Measurements from ENCODE around the gene SUMO2. TPM values are rescaled to one million over a fixed set of nuclear protein-coding genes. Genes with fewer than 3 reads are reported as not detected.

Gene SUMO2
- total and polyA plus RNA-seq, 11 donors, result 47.1 to 277 (median 201) TPM

- intact Hi-C loops (cut with DNase I), result loop anchor here in 5 of 10 donors (5.0 to 10.0 kb wide), 5 partner anchors 54 to 296 kb away; partner anchors contain the start of gene NUP85 (in 1 of the 5)
- TF ChIP-seq, protein P1, sequence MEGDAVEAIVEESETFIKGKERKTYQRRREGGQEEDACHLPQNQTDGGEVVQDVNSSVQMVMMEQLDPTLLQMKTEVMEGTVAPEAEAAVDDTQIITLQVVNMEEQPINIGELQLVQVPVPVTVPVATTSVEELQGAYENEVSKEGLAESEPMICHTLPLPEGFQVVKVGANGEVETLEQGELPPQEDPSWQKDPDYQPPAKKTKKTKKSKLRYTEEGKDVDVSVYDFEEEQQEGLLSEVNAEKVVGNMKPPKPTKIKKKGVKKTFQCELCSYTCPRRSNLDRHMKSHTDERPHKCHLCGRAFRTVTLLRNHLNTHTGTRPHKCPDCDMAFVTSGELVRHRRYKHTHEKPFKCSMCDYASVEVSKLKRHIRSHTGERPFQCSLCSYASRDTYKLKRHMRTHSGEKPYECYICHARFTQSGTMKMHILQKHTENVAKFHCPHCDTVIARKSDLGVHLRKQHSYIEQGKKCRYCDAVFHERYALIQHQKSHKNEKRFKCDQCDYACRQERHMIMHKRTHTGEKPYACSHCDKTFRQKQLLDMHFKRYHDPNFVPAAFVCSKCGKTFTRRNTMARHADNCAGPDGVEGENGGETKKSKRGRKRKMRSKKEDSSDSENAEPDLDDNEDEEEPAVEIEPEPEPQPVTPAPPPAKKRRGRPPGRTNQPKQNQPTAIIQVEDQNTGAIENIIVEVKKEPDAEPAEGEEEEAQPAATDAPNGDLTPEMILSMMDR (IDR thresholded peaks at IDR 0.05), result no peak
- no peak for TF ChIP-seq POLR2A (IDR thresholded peaks at IDR 0.05)
- H3K27me3 ChIP-seq, result no peaks in the 10 kb centered on the region
- no peak overlapping the region for H3K4me3 ChIP-seq
- peaks cover 0 to 21% (median 10%) of the 10 kb centered on the region in 9 donors for H3K36me3 ChIP-seq
- 90 to 94% (median 92%) methylated on average over 12 to 14 of the region's 14 CpGs for WGBS, 4 donors
- H3K4me1 ChIP-seq, result peaks cover 0 to 27% (median 15%) of the 10 kb centered on the region in 12 donors
- DNase-seq (no peak), ATAC-seq (no peak)
- no peaks in the 10 kb centered on the region for H3K9me3 ChIP-seq
- no peak overlapping the region for H3K27ac ChIP-seq
These were observed 64.5 kb downstream of the SUMO2 start for GRCh38 chr17:75118307-75118706.

DNA sequence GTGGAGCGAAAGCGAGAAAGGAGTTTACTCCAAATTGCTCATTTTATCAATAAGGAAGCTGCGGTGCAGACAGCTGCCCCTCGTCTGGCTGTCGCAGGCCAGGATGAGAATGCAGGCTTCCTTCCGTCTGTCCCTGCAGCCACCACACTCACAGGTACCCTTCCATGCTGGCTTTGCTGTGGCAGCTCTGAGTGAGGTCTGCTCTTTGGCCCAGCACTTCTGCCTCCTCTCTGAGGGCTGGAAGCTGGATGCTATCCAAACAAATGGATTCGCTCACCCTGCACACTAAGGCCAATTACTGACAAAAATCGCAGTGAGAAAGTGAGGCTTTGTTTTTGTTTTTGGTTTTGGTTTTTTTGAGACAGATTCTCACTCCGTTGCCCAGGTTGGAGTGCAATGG, 66.0 kb downstream of the SUMO2 start:
- 71 to 79% (median 77%) methylated on average over 6 to 9 of the region's 9 CpGs for WGBS, 4 donors
- H3K27ac ChIP-seq, result no peak overlapping the region
- H3K36me3 ChIP-seq, result peaks cover 0 to 20% (median 10%) of the 10 kb centered on the region in 9 donors
- H3K9me3 ChIP-seq, result no peaks in the 10 kb centered on the region
- no peak overlapping the region for H3K4me3 ChIP-seq
- intact Hi-C loops (cut with DNase I), result loop anchor here in 5 of 10 donors (5.0 to 10.0 kb wide), 5 partner anchors 56 to 298 kb away; partner anchors contain the start of gene NUP85 (in 1 of the 5)
- H3K27me3 ChIP-seq, result no peaks in the 10 kb centered on the region
- ATAC-seq (no peak), DNase-seq (no peak)
- TF ChIP-seq, protein P1 (IDR thresholded peaks at IDR 0.05), result no peak
- TF ChIP-seq POLR2A (IDR thresholded peaks at IDR 0.05), result no peak
- H3K4me1 ChIP-seq, result peaks cover 0 to 34% (median 16%) of the 10 kb centered on the region in 12 donors

Other genes starting within 250 kb of the SUMO2 start
- not detected for gene OTOP3, start 247.1 kb downstream of the SUMO2 start, total RNA-seq
- not detected for gene OTOP3, start 247.1 kb downstream of the SUMO2 start, polyA plus RNA-seq
- gene HID1, start 210.2 kb downstream of the SUMO2 start, total RNA-seq, result 10 to 100 TPM in 4 of 9 donors, 1 to 10 TPM in 5; 5.7 to 15.7 (median 9.8) TPM
- gene HID1, start 210.2 kb downstream of the SUMO2 start, polyA plus RNA-seq, result 10 to 100 TPM in 1 of 2 donors, 1 to 10 TPM in 1; 6.7 to 10.7 TPM
- gene CDR2L, start 195.3 kb downstream of the SUMO2 start, total RNA-seq, result 10 to 100 TPM; 13.0 to 56.4 (median 18.1) TPM
- gene CDR2L, start 195.3 kb downstream of the SUMO2 start, polyA plus RNA-seq, result 10 to 100 TPM; 13.6 to 19.1 TPM
- gene MRPL58, start 170.3 kb downstream of the SUMO2 start, total RNA-seq, result 10 to 100 TPM; 41.0 to 89.4 (median 55.8) TPM
- 10 to 100 TPM; 82.0 to 93.8 TPM for gene MRPL58, start 170.3 kb downstream of the SUMO2 start, polyA plus RNA-seq
- gene ATP5PD, start 136.0 kb downstream of the SUMO2 start, total RNA-seq, result 1,000 to 10,000 TPM in 1 of 9 donors, 100 to 1,000 TPM in 8; 597 to 1,208 (median 875) TPM
- gene ATP5PD, start 136.0 kb downstream of the SUMO2 start, polyA plus RNA-seq, result 1,000 to 10,000 TPM in 1 of 2 donors, 100 to 1,000 TPM in 1; 725 to 2,623 TPM
- gene KCTD2, start 135.7 kb downstream of the SUMO2 start, total RNA-seq, result 10 to 100 TPM; 19.8 to 37.7 (median 31.5) TPM
- 10 to 100 TPM; 15.7 to 38.7 TPM for gene KCTD2, start 135.7 kb downstream of the SUMO2 start, polyA plus RNA-seq
- 10 to 100 TPM in 6 of 9 donors, 1 to 10 TPM in 3; 4.8 to 23.3 (median 11.1) TPM for gene SLC16A5, start 95.0 kb downstream of the SUMO2 start, total RNA-seq
- 1 to 10 TPM; 4.3 to 7.8 TPM for gene SLC16A5, start 95.0 kb downstream of the SUMO2 start, polyA plus RNA-seq
- gene ARMC7, start 73.0 kb downstream of the SUMO2 start, total RNA-seq, result 1 to 10 TPM; 3.9 to 7.9 (median 5.2) TPM
- gene ARMC7, start 73.0 kb downstream of the SUMO2 start, polyA plus RNA-seq, result 1 to 10 TPM; 4.9 to 7.1 TPM
- gene NT5C, start 51.2 kb downstream of the SUMO2 start, total RNA-seq, result 10 to 100 TPM; 15.9 to 56.0 (median 22.8) TPM
- gene NT5C, start 51.2 kb downstream of the SUMO2 start, polyA plus RNA-seq, result 10 to 100 TPM; 29.0 to 45.7 TPM
- 10 to 100 TPM; 10.4 to 60.8 (median 16.0) TPM for gene JPT1, start 28.4 kb downstream of the SUMO2 start, total RNA-seq
- gene JPT1, start 28.4 kb downstream of the SUMO2 start, polyA plus RNA-seq, result 10 to 100 TPM; 41.8 to 68.0 TPM
- gene NUP85, start 22.7 kb upstream of the SUMO2 start, total RNA-seq, result 10 to 100 TPM in 8 of 9 donors, 1 to 10 TPM in 1; 9.4 to 40.9 (median 21.5) TPM
- 10 to 100 TPM; 14.3 to 27.6 TPM for gene NUP85, start 22.7 kb upstream of the SUMO2 start, polyA plus RNA-seq
- gene GGA3, start 78.6 kb upstream of the SUMO2 start, total RNA-seq, result 10 to 100 TPM; 15.8 to 31.0 (median 23.3) TPM
- gene GGA3, start 78.6 kb upstream of the SUMO2 start, polyA plus RNA-seq, result 10 to 100 TPM; 13.0 to 22.4 TPM
- gene MRPS7, start 78.9 kb upstream of the SUMO2 start, total RNA-seq, result 100 to 1,000 TPM in 8 of 9 donors, 10 to 100 TPM in 1; 76.7 to 143 (median 116) TPM
- gene MRPS7, start 78.9 kb upstream of the SUMO2 start, polyA plus RNA-seq, result 100 to 1,000 TPM; 109 to 110 TPM
- 10 to 100 TPM; 13.1 to 34.7 (median 18.6) TPM for gene MIF4GD, start 88.3 kb upstream of the SUMO2 start, total RNA-seq
- 10 to 100 TPM in 1 of 2 donors, 1 to 10 TPM in 1; 8.6 to 27.8 TPM for gene MIF4GD, start 88.3 kb upstream of the SUMO2 start, polyA plus RNA-seq
- 10 to 100 TPM in 6 of 9 donors, 1 to 10 TPM in 3; 7.0 to 27.9 (median 11.7) TPM for gene SLC25A19, start 106.5 kb upstream of the SUMO2 start, total RNA-seq
- 10 to 100 TPM; 15.9 to 23.3 TPM for gene SLC25A19, start 106.5 kb upstream of the SUMO2 start, polyA plus RNA-seq
- 100 to 1,000 TPM in 2 of 9 donors, 10 to 100 TPM in 7; 37.2 to 145 (median 67.7) TPM for gene GRB2, start 222.7 kb upstream of the SUMO2 start, total RNA-seq
- gene GRB2, start 222.7 kb upstream of the SUMO2 start, polyA plus RNA-seq, result 10 to 100 TPM; 24.5 to 68.2 TPM